GM10266 (cell line): ENCODE results near the gene SLC1A4.

Experiments
- DNase-seq: peaks from one replicate; pipeline ENCODE4 v3.0.0; 2012; ENCODE audit errors: extremely low spot score
- TF ChIP-seq, protein P1 (sequence below): IDR thresholded peaks from 2 replicates; pipeline ENCODE4 v1.5.1; 2012; ENCODE audit warnings: mild to moderate bottlenecking, low read depth; ENCODE audit not compliant: control insufficient read depth, insufficient read depth; ENCODE audit errors: missing control alignments

The SLC1A4 gene

GRCh38 chr2:65071499-65072180 lies 82.4 kb downstream of the SLC1A4 start:
- TF ChIP-seq, protein P1, sequence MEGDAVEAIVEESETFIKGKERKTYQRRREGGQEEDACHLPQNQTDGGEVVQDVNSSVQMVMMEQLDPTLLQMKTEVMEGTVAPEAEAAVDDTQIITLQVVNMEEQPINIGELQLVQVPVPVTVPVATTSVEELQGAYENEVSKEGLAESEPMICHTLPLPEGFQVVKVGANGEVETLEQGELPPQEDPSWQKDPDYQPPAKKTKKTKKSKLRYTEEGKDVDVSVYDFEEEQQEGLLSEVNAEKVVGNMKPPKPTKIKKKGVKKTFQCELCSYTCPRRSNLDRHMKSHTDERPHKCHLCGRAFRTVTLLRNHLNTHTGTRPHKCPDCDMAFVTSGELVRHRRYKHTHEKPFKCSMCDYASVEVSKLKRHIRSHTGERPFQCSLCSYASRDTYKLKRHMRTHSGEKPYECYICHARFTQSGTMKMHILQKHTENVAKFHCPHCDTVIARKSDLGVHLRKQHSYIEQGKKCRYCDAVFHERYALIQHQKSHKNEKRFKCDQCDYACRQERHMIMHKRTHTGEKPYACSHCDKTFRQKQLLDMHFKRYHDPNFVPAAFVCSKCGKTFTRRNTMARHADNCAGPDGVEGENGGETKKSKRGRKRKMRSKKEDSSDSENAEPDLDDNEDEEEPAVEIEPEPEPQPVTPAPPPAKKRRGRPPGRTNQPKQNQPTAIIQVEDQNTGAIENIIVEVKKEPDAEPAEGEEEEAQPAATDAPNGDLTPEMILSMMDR, result no peak
- no peak for DNase-seq

- no peak for DNase-seq
- TF ChIP-seq, protein P1, result no peak
Measured at GRCh38 chr2:65072181-65072970, 83.2 kb downstream of the SLC1A4 start.
